Right ventricle myocardium superior (tissue), 1 donor: Measurements from ENCODE around the gene NEDD8. TPM values are rescaled to one million over a fixed set of nuclear protein-coding genes. Genes with fewer than 3 reads are reported as not detected.

Source experiments
- ATAC-seq: fragments of 200-7000 bp; cut with Tn5 transposase; one replicate; pipeline ENCODE4 v1.9.1; 2020; ENCODE audit warnings: mild to moderate bottlenecking; ENCODE audit not compliant: poor library complexity
- DNase-seq: peaks from one replicate; pipeline ENCODE4 v3.0.0-alpha.2; 2020
- intact Hi-C: fragments of 100-400 bp; cut with DNase I; formaldehyde crosslinking; loops from one replicate; pipeline ENCODE4 v1.11.2; 2022
- long read RNA-seq: library from polyadenylated mRNA; unstranded; transcript quantifications from one replicate; pipeline ENCODE4 v2.0.0, GENCODE V29; 2021
- total RNA-seq: library from RNA; stranded (reverse); fragmentation: NEBNext Ultra II Directional; extraction: Animal tissue kit (Norgen Biotek cat#: 25700); gene quantifications from one replicate; pipeline ENCODE4 v1.2.1, GENCODE V29; 2021
- donor health status: DM: no; HTN: yes; CAD: no; lungs with severe emphysema.

The NEDD8 gene
- total RNA-seq: 212 TPM
- long read RNA-seq, transcript NEDD8-201 (4 exons, 708 nt): major isoform, 72 of 77 reads
- long read RNA-seq, partial matches to known transcripts: 0 of 77 reads
- long read RNA-seq, other reads (novel, unspliced or antisense): 2 of 77 reads

GRCh38 chr14:24232121-24232644, at the start of gene NEDD8:
NEDD8 (minus strand) TSS chr14:24232367; CDS start chr14:24232267, 100 bp downstream.
- intact Hi-C loops: no loop called here
- DNase-seq (peak; percentile 95), ATAC-seq (peak; percentile 92)

DNA sequence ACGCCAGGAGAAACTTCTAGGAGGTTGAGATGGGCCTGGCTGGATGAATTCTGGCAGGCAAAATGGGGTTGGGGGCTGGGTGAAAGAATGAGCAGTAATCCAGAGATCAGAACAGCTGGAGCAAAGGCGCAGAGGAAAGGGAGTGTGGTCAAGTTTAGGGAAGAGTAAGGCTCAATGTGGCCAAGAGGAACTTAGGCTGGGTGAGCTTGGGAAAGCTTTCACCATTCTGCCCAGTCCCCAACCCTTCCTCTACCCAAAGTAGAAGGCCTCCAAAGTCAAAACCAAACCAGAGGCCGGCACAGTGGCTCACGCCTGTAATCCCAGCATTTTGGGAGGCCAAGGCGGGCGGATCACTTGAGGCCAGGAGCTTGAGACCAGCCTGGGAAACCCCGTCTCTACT, 49.5 kb upstream of the NEDD8 start:
- intact Hi-C loops: no loop called here
- no peak for DNase-seq
- ATAC-seq: no peak

DNA sequence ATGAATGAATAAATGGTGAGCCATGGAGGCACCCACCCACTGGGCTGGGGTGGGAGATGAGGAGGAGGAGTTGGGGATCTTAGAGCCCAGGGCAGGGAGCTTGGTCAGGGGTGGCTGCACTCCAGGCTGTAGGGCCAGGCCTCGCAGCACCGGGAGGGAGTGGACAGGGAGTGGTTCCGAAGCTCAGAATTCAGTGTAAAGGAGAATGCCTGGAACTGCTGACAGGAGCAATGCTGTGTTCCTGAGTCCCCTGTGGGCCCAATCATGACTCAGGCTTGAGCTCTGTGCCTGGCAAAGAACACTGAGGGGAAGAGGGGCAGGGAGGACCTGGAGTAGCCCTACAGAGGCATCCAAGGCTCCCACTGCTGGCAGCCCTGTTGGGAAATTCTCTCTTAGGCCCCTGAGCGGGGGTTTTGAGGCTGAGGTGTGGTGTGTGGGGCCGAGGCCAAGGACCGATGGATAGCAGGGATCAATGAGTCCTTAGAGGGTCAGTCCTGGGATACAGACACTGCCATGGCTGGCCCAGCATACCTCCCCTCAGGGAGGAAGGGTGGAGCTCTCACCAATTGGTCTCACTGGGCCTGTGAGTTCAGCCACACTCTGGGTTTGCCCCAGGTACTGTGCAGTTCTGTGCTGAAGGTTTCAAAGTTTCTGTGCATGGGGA, 48.8 kb upstream of the NEDD8 start:
- DNase-seq: no peak
- ATAC-seq: peak; percentile 25

DNA sequence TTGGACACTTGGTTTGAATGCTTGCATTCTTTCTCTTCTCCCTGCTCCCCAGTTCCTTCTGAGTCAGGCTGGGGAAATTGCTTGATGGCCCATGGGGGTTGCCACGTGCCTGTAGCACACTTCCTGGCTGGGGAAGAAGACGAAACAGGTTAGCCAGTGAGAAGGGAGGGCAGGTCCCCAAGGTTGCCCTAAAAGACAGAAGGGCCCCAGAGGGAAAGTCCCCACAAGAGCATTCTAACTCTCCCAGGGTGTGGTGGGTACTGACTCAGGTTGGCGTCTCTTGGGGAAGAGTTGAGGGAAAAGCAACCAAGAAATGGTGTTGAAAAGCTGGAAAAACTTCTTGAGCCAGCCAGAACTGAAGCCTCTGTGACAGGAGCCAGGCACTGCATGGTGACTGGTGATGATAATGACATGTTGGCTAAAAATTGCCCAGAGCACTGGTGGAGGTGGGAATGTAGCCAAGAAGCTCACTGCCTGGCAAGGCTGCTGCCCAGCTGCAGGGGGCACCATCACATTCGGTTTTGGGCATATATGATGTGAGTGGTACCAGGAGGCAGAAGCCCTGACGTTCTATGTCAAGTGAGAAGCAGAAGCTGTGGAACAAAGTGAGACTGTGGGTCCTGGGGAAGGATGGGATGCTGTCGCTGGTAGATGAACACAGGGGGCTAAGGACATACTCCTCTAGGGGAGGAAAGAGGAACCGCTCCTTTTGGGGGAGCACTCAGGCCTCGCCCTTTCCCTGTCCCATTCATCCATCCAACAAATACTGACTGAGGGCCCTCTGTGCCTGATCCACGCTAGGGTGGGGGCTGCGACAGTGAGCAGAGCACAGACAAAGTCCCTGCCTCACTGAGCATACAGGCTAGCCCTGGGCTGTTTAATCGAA, 47.4 kb upstream of the NEDD8 start:
- ATAC-seq (peak; percentile 80), DNase-seq (no peak)
- intact Hi-C loops: no loop called here

More for the DNA sequence above, 48.8 kb upstream of the NEDD8 start:
- intact Hi-C loops: no loop called here

DNA sequence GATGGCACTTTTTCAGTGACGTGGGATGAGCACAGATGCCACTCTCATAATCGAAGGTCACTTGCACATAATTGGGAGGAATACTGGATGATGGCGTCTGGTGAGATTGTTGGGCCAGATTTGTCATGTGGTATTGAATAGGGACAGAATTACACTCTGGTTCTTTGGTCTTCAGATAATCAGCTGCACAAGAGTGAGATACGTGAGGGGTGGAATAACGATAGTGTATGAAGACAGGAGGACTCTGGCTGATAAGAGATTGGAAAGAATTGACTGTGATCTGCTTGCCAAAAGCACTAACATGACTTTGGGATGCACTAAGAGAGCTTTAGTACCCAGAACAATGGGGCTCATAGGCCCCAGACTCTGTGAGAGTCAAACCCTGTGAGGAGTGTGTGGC, 46.3 kb upstream of the NEDD8 start:
- no peak for DNase-seq
- intact Hi-C loops: no loop called here
- ATAC-seq: no peak

- DNase-seq (peak; percentile 68), ATAC-seq (peak; percentile 7)
- intact Hi-C loops: no loop called here
Observed at GRCh38 chr14:24277606-24278321, 45.6 kb upstream of the NEDD8 start.

- intact Hi-C loops: no loop called here
- ATAC-seq (no peak), DNase-seq (no peak)
Observed at GRCh38 chr14:24277071-24277470, 44.9 kb upstream of the NEDD8 start.

DNA sequence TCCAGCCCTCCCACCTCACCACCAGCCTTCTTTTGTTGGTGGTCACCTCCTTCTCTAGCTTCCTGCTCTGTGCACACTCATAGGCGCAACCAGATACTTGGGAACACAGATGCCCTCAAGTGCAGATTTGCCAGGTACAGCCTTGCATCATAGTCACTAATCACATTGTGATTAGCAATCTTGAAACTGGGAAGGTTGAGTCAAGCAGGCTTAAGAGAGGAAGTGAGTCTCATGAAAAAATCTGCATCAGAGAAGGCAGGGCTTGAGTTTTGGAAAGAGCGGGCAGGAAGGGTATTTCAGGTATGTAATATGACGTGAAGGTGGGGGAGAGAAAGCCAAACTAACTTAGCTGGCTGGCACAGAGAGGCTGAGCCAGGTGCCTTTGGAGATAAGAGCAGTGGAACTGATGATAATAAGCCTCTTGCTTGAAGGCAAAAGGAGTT, 42.0 kb upstream of the NEDD8 start:
- intact Hi-C loops: no loop called here
- DNase-seq (no peak), ATAC-seq (no peak)

GRCh38 chr14:24273422-24273998, 41.3 kb upstream of the NEDD8 start:
- intact Hi-C loops: no loop called here
- no peak for ATAC-seq

GRCh38 chr14:24272467-24272866, 40.3 kb upstream of the NEDD8 start:
- intact Hi-C loops: no loop called here
- no peak for DNase-seq
- no peak for ATAC-seq

More at GRCh38 chr14:24273422-24273998, 41.3 kb upstream of the NEDD8 start:
- DNase-seq: no peak

DNA sequence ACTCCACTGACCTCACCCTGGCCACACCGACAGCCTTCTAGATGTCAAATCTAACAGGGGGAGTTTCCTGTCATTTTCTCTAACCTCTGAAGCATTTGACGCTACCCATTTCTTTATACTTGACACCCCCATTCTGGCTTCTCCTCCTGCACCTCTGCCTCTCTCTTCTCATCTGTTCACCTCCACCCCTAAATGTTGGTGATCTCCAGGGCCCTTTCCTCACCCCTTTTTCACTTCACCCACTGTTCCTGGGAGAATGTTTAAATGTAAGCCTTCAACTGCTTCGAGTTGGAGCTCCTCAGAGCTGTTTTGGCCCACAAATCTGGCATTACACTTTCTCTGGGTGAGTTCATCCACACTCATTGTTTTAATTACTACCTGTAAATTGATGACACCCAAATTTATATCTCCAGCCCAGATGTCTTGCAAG, 39.7 kb upstream of the NEDD8 start:
- no peak for ATAC-seq
- intact Hi-C loops: no loop called here
- no peak for DNase-seq

DNA sequence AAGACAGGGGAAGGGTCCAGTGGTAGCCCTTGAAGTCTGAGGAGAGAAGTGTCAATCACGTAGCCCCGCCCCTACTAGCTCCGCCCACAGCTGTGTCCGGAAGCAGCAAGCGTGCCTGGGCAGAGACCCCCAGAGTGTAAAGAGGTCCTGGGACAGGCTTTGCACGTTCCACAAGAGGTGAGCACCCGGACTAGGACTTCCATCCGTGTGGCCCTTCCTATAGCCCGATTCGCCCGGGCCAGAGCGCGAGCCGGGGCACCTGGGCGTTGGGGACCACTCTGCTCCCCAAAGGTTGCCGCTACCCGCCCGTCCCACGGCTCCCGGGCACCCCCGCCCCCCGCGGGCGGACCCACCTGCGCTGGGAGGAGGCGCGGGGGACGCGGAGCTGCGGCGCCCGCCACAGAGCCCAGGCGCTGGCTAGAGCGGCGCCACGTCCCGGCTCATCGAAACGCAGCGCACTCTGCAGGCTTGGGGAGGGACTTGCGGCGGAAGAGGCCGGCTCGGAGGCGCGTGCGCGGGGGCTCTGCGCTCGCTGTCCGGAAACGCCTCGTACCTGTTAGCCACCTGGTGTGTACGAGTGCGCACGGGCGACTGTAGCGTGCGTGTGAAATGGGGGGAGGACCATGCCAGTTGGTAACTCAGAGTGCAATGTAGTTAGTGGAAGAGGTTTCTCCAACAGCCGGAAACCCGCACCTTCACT, 39.1 kb upstream of the NEDD8 start, which contains the start of gene RABGGTA:
TSS of gene RABGGTA (minus strand) at position 464 of the 700 bp plus-strand sequence. CDS start 482 bp downstream, outside the sequence.
- ATAC-seq (peak; percentile 97), DNase-seq (peak; percentile 93)
- intact Hi-C loops: no loop called here

DNA sequence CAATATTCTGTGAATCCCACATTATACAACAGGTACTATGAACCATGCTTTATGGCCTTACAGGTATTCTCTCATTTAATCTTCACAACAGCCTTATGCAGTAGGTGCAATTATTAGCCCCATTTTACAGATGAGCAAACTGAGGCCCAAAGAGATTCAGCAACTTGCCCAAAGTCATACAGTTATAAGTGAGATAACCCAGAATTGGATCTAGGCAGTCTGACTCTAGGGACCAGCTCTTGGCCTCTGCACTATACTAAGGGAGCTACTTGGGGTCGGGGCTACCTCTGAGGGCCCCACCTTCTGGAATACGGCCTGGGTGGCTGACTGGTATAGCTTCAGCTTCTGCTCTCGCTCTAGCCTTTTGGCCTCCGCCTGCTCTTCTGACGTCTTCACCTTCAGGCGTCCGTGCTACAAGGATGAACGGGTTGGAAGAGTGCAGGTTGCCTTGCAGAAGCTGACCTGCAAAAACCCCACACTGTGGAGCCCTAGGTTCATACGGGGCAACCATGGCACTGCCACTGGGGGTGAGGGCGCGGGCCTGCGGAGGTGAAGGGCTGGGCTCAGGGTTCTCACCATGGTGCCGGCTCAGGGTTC, 38.5 kb upstream of the NEDD8 start:
- ATAC-seq: peak; percentile 14
- intact Hi-C loops: no loop called here

GRCh38 chr14:24269910-24270536, 37.9 kb upstream of the NEDD8 start:
- ATAC-seq (no peak), DNase-seq (no peak)
- intact Hi-C loops: no loop called here

More for the DNA sequence above, 38.5 kb upstream of the NEDD8 start:
- no peak for DNase-seq

- ATAC-seq (no peak), DNase-seq (no peak)
- intact Hi-C loops: no loop called here
Observed at GRCh38 chr14:24269368-24269767, 37.2 kb upstream of the NEDD8 start.

DNA sequence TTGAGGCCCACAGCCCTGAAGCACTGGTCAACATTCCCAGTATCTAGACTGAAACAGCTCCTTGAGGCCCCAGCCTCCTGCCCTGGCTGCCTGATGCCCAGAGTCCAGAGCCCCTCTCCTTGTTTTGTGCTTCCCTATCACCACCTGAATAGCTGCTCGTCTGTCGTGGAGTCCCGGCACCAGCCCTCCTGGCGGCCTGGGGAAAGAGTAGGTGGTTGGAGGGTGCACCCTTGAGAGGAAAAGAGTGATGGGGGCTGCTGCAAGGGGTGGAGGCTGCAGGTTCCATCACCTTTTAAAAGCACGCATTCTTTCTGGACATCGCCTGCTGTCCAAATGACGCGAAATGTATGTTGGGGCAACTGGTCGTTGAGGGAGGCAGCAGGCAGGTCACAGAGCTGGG, 36.1 kb upstream of the NEDD8 start:
- ATAC-seq (no peak), DNase-seq (no peak)
- intact Hi-C loops: no loop called here

- no peak for DNase-seq
- intact Hi-C loops: no loop called here
- ATAC-seq: no peak
Observed at GRCh38 chr14:24267516-24267915, 35.3 kb upstream of the NEDD8 start.
